IPS-15b (cell line): ENCODE data around the gene GPR146.
"Not testable (repeated sequence)": the region's sequence is repeated elsewhere in the genome, so short reads cannot be mapped to it uniquely, and the experiment has no call there.

Source experiments
- H3K27me3 ChIP-seq: one replicate; pipeline ENCODE4 v1.6.1; 2013; ENCODE audit warnings: low read length; ENCODE audit not compliant: control insufficient read depth, insufficient read depth
- H3K36me3 ChIP-seq: one replicate; pipeline ENCODE4 v1.6.1; 2013; ENCODE audit warnings: low read length; ENCODE audit not compliant: control insufficient read depth, insufficient read depth
- H3K4me1 ChIP-seq: one replicate; pipeline ENCODE4 v1.6.1; 2013; ENCODE audit warnings: mild to moderate bottlenecking, low read length; ENCODE audit not compliant: control insufficient read depth, insufficient read depth
- H3K4me3 ChIP-seq: one replicate; pipeline ENCODE4 v1.5.1; 2013; ENCODE audit warnings: low read depth, low read length
- H3K9ac ChIP-seq: one replicate; pipeline ENCODE4 v1.6.1; 2013; ENCODE audit warnings: low read depth, mild to moderate bottlenecking, low read length
- H3K9me3 ChIP-seq: one replicate; pipeline ENCODE4 v1.6.1; 2013; ENCODE audit warnings: mild to moderate bottlenecking, low read length; ENCODE audit not compliant: control insufficient read depth, insufficient read depth

GPR146 gene

DNA sequence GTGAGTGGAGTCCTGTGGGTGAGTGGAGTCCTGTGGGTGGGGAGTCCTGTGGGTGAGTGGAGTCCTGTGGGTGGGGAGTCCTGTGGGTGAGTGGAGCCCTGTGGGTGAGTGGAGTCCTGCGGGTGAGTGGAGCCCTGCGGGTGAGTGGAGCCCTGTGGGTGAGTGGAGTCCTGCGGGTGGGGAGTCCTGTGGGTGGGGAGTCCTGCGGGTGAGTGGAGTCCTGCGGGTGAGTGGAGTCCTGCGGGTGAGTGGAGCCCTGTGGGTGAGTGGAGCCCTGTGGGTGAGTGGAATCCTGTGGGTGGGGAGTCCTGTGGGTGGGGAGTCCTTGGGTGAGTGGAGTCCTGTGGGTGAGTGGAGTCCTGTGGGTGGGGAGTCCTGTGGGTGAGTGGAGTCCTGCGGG lies 41.9 kb upstream of the GPR146 start:
- H3K9me3 ChIP-seq, H3K9ac ChIP-seq, H3K4me1 ChIP-seq, H3K27me3 ChIP-seq, H3K4me3 ChIP-seq, H3K36me3 ChIP-seq: not testable (repeated sequence)

- no peaks in the 10 kb centered on the region for H3K27me3 ChIP-seq
- no peaks in the 10 kb centered on the region for H3K9me3 ChIP-seq
- peaks cover 18% of the 10 kb centered on the region for H3K36me3 ChIP-seq
- H3K9ac ChIP-seq, result no peak overlapping the region
- no peak overlapping the region for H3K4me3 ChIP-seq
- H3K4me1 ChIP-seq, result no peaks in the 10 kb centered on the region
These were observed 40.1 kb upstream of the GPR146 start for GRCh38 chr7:1004018-1004852.

GRCh38 chr7:1005303-1005702 lies 39.0 kb upstream of the GPR146 start:
- H3K9ac ChIP-seq, result no peak overlapping the region
- H3K27me3 ChIP-seq, result no peaks in the 10 kb centered on the region
- H3K4me1 ChIP-seq, result no peaks in the 10 kb centered on the region
- H3K36me3 ChIP-seq, result peaks cover 25% of the 10 kb centered on the region
- H3K9me3 ChIP-seq, result no peaks in the 10 kb centered on the region
- H3K4me3 ChIP-seq, result no peak overlapping the region

GRCh38 chr7:1007901-1008300 lies 36.4 kb upstream of the GPR146 start:
- Histone ChIP-seq H3K9me3 (no peaks in the 10 kb centered on the region), H3K9ac (no peak overlapping the region), H3K4me1 (no peaks in the 10 kb centered on the region), H3K27me3 (no peaks in the 10 kb centered on the region), H3K36me3 (peaks cover 27% of the 10 kb centered on the region), H3K4me3 (no peak overlapping the region)

DNA sequence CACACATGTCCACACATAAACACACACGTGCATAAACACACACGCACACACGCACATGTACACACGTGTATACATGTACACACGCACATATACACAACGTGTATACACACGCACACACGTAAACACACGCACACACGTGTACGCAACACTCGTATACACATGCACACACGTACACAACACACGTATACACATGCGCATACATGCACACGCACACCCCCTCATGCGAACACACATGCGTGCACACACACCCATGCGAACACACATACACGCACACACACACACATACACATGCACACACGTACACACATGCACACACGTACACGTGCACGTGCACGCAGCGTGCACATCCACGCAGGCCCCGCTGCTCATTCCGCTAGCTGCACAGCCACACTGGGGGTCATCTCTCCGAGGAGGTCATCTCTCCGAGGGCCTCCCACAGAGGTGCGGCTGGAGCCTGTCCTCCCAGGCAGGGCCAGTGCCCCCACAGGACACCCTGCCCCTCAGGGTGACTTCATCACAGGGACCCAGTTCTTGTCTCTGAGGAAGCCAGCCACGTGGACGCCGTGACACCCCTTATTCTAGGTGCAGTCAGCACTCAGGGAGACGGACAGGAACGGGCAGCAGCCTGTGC lies 35.5 kb upstream of the GPR146 start:
- H3K4me3 ChIP-seq, result no peak overlapping the region
- no peaks in the 10 kb centered on the region for H3K9me3 ChIP-seq
- H3K4me1 ChIP-seq, result no peaks in the 10 kb centered on the region
- no peaks in the 10 kb centered on the region for H3K27me3 ChIP-seq
- H3K9ac ChIP-seq, result no peak overlapping the region
- peaks cover 27% of the 10 kb centered on the region for H3K36me3 ChIP-seq

DNA sequence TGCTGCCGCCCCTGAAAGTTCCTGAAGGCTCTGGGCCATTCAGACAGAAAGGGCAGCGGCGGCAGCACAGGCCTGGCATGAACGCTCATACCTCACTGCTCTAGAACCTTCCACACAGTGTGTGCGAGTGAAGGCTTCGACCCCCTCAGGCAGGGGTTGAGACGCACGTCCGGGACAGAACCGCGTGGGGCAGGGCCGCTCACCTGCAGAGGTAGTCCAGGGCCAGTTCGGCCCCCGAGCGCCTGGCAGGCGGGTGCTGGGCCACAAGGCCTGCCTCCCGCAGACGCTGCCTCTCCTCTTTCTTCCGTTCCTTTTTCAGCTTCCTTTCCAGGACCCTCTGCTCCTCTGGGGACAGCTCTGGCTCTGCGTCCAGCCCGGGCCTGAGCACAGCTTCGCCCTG lies 34.6 kb upstream of the GPR146 start:
- Histone ChIP-seq H3K27me3 (no peaks in the 10 kb centered on the region), H3K4me1 (no peaks in the 10 kb centered on the region), H3K4me3 (no peak overlapping the region), H3K36me3 (peaks cover 25% of the 10 kb centered on the region), H3K9me3 (no peaks in the 10 kb centered on the region), H3K9ac (no peak overlapping the region)

GRCh38 chr7:1010226-1010625 lies 34.1 kb upstream of the GPR146 start:
- Histone ChIP-seq H3K9ac (no peak overlapping the region), H3K4me1 (no peaks in the 10 kb centered on the region), H3K4me3 (no peak overlapping the region), H3K36me3 (peaks cover 28% of the 10 kb centered on the region), H3K27me3 (no peaks in the 10 kb centered on the region), H3K9me3 (no peaks in the 10 kb centered on the region)

DNA sequence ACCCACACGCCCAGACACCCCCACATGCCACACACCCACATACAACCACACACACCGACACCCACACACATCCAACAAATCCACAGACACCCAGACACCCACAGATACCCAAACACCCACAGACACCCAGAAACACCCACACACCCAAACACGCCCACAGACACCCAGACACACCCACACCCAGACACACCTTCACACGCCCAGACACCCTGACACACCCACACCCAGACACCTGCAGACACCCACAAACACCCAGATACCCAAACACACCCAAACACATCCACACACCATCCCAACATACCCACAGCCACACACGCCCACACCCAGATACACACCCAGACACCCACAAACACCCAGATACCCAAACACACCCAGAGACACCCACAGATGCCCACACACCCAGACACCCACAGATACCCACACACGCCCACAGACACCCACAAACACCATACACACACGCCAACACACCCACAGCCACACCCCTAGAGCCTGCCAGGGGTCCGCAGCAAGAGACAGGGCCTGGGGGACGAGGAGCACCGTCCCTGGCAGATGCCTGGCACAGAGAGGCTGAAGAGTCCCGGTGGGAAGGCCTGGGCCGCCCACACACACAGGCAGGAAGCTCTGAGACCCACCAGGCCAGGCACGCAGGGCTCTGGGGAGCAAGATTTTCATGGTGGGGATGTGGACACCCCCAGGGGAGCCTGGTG lies 32.9 kb upstream of the GPR146 start:
- H3K4me3 ChIP-seq, result no peak overlapping the region
- H3K4me1 ChIP-seq, result no peaks in the 10 kb centered on the region
- peaks cover 28% of the 10 kb centered on the region for H3K36me3 ChIP-seq
- H3K9ac ChIP-seq, result no peak overlapping the region
- H3K9me3 ChIP-seq, result no peaks in the 10 kb centered on the region
- no peaks in the 10 kb centered on the region for H3K27me3 ChIP-seq

DNA sequence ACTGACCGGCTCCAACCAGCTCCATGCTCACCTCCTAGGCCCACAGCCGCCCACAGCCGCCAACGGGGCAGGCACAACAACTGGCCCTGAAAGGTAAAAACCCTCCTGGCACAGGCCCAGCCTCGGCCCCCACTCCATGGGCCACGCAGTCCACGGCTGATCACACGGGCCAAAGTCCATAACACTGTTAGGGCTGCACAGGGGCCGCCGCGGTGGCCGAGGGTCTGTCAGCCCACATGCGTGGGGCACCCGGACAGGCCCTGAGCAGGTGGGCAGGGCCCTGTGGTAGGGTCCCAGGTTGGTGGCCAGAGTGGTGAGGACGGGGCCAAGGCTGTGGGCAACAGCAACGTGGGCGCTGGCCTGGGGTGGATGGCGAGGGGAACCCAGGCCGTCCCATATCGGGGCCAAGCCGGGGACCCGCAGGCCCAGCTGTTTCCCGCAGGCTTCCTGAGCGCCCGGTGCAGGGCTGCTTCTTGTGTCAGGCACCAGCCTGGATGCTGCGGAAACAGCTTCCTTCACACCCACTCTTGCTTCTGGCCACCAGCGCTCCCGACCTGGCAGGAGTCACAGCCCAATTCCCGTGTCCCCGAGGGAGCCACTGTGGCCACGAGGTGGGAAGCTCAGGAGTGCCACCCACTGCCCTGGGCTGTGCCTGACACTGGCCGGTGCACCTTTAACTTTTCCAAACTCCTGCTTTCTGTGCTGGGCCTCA lies 32.2 kb upstream of the GPR146 start:
- Histone ChIP-seq H3K36me3 (peaks cover 28% of the 10 kb centered on the region), H3K9ac (no peak overlapping the region), H3K4me3 (no peak overlapping the region), H3K27me3 (no peaks in the 10 kb centered on the region), H3K4me1 (no peaks in the 10 kb centered on the region), H3K9me3 (no peaks in the 10 kb centered on the region)

DNA sequence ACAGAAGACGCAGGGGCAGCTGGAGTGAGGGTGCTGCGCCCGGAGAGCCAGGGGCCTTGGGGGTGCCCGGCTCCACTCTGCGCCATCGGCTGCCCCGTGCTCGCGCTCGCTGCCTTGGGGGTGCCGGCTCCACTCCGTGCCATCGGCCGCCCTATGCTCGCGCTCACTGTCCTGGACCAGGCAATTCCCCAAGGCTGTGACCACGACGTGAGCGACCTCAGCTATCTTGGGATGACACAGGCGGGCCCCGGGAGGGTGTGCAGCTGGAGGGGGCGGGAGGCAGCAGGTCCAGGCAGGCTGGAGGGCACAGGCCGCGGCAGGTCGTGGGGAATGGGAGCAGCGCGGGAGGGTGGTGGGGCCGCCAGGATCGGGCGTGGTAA lies 31.6 kb upstream of the GPR146 start:
- H3K9me3 ChIP-seq, result no peaks in the 10 kb centered on the region
- peaks cover 28% of the 10 kb centered on the region for H3K36me3 ChIP-seq
- no peaks in the 10 kb centered on the region for H3K4me1 ChIP-seq
- no peak overlapping the region for H3K9ac ChIP-seq
- H3K4me3 ChIP-seq, result no peak overlapping the region
- H3K27me3 ChIP-seq, result no peaks in the 10 kb centered on the region

- no peak overlapping the region for H3K4me3 ChIP-seq
- no peak overlapping the region for H3K9ac ChIP-seq
- no peaks in the 10 kb centered on the region for H3K9me3 ChIP-seq
- H3K4me1 ChIP-seq, result no peaks in the 10 kb centered on the region
- peaks cover 25% of the 10 kb centered on the region for H3K36me3 ChIP-seq
- H3K27me3 ChIP-seq, result no peaks in the 10 kb centered on the region
These were observed 30.8 kb upstream of the GPR146 start for GRCh38 chr7:1013581-1013980.
